GM18951 (cell line): Measurements from ENCODE around the gene ATP1A4.

Source experiments
- POLR2A ChIP-seq: IDR thresholded peaks from 4 replicates; pipeline ENCODE4 v1.6.1; 2011; ENCODE audit warnings: mild to moderate bottlenecking; ENCODE audit not compliant: insufficient read length, insufficient read depth; ENCODE audit errors: extremely low read depth
- in situ Hi-C: fragments of 300-500 bp; cut with MboI; formaldehyde crosslinking; loops from one replicate; pipeline ENCODE4 v1.12.0; 2022; ENCODE audit warnings: low sequenced_read_pairs, mixed read lengths, inconsistent platforms; ENCODE audit not compliant: unreplicated experiment

The ATP1A4 gene

GRCh38 chr1:160151303-160151702 lies at the start of gene ATP1A4:
Gene ATP1A4, plus strand, starts transcription at chr1:160151603. Its CDS starts 438 bp downstream, at chr1:160152041.
- TF ChIP-seq POLR2A, result no peak
- in situ Hi-C loops, result no loop called here

- TF ChIP-seq POLR2A, result no peak
- in situ Hi-C loops, result no loop called here
Measured at GRCh38 chr1:160101717-160102522, 49.5 kb upstream of the ATP1A4 start.

DNA sequence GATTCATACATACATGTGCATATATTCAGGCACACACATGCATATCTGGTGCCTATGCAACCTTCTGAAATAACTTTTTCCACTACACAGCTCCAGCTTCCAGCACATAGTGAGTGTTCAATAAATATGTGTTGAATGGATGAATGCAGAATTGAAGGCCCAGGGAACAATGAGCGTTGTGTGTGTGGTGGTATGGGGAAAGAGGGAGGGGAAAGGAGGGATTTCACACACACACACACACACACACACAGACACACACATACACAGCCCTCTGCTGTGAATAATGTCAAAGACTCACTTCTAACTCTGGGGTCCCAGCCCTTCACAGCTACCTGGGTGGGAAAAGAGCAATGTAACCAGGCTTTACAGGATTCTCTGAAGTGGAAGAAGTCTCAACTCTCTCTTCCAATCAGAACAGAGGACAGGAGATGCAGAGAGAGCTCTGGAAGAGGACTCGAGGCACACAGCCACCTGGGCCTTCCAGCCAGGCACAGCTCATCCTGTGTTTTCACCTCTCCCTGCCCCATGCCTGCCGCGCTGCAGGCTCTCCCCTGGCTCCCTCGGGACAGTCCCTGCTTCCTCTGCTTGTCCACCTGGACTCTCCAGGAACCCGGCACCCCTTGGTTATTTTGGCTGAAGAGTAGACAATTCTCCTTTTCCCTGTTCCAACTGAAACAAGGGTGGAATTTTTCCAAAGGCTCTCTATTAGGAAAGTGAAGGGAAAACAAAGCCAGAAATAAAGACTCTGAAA lies 47.6 kb upstream of the ATP1A4 start:
- in situ Hi-C loops, result no loop called here
- TF ChIP-seq POLR2A, result no peak

- in situ Hi-C loops, result no loop called here
- TF ChIP-seq POLR2A, result no peak
Measured at GRCh38 chr1:160104486-160104885, 46.9 kb upstream of the ATP1A4 start.

GRCh38 chr1:160105155-160105554 lies 46.2 kb upstream of the ATP1A4 start:
- TF ChIP-seq POLR2A, result no peak
- in situ Hi-C loops, result no loop called here

DNA sequence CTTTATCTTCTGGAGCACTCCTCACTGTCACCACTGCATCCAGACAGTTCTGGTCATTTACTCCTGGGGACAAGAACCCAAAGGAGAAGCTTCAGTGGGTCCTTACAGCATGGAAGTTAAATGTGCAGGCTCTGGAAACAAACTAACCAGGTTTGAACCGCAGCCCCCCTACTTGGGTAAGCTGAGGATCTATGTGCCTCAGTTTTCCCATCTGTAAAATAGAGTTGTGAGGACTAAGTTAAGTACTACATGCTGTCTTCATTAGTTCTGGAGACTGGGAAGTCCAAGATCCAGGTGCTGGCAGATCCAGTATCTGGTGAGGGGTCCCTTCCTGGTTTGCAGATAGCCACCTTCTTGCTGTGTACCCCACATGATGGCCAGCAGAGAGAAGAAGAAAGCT lies 43.9 kb upstream of the ATP1A4 start:
- no peak for TF ChIP-seq POLR2A
- in situ Hi-C loops, result no loop called here

GRCh38 chr1:160108888-160109662 lies 42.3 kb upstream of the ATP1A4 start:
- in situ Hi-C loops, result no loop called here
- no peak for TF ChIP-seq POLR2A

DNA sequence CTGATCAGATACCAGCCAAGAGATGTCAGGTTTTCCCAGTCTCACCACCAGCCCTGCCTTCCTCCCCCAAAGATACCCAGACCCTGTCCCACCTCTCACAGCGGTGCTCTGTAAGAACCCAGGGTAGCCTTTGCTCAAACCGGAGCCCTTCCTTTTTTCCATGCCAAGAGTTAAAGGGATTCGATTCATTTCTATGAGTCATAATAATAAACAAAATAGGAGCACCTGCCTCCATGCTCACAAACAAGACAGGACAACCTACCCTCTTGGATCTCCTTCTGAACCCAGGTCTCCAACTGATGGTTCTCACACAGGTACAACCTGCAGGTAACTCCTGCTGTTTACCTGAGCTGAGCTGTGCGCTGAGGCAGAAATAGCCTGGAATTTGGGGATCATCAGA lies 41.7 kb upstream of the ATP1A4 start:
- in situ Hi-C loops, result loop anchor here (10.0 kb wide), 1 partner anchor 135 kb away; no protein-coding TSS in a partner anchor
- TF ChIP-seq POLR2A, result no peak

DNA sequence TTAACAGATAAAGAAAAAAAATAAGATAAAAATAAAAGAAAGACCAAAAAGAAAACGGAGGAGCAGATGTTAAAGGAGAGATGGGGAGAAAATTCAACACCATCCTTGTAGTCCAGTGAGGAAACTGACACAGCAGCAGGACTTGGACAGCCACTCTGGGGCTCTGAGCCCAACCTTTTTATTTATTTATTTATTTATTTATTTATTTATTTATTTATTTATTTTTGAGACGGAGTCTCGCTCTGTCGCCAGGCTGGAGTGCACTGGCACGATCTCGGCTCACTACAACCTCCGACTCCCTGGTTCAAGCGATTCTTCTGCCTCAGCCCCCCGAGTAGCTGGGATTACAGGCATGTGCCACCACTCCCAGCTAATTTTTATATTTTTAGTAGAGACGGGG lies 39.9 kb upstream of the ATP1A4 start:
- in situ Hi-C loops, result loop anchor here (10.0 kb wide), 1 partner anchor 133 kb away; no protein-coding TSS in a partner anchor

DNA sequence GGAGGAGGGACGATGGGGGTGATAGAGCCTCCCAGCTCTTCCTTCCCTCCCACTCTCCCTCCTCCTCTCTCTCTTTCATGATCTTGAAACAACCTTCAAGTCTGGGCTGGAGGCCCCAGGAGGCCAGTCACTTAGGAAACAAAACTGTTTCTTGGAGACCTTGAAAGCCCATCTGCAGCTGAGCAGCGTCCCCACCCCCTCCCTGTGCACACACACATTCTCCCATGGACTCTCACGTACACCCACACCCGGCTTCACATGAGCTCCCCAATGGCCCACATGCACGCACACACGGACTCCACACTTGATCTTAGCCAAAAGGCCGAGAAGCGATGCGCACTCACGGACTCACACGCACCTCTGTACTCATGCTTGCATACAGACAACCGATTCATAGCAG lies 39.0 kb upstream of the ATP1A4 start:
- no peak for TF ChIP-seq POLR2A
- in situ Hi-C loops, result loop anchor here (10.0 kb wide), 1 partner anchor 132 kb away; no protein-coding TSS in a partner anchor

DNA sequence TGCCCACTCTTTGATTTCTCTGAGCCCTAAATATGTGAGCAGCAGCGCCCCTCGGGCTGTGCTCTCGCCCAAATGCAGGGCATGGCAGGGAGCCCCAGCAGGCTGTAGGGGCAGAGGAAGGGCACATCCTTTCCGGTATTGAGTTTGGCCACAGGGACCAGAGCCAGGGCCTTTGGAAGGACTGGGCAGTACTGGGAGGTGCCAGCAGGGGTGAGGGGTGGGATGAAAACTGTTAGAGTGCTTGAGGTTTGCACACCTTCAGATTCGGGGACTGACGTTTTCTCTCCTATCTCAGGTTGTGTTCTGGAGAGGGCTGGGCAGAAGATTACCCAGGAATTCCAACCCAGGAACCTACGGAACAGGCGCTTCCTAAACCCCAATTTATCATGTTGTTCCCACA lies 38.0 kb upstream of the ATP1A4 start:
- TF ChIP-seq POLR2A, result no peak
- in situ Hi-C loops, result loop anchor here (10.0 kb wide), 1 partner anchor 131 kb away; no protein-coding TSS in a partner anchor

DNA sequence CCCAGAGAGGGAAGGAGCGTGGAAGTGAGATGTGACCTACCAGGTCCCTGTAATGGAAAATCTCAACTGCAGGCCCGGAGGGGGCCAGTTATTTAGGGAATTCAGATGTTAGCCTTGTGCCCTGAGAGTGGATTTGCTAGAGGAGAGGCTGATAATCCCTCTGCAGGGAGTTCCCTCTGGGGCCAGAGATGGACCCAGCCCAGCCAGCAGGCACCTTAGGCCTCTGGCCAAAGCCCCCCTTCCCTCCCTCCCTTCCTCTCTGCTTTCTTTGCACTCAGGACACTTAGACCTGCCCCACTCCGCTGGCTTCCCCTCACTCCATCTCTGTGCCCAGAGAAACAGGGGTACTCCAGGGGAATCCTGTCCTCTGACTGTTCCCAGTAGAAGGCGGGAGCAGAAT lies 37.3 kb upstream of the ATP1A4 start:
- in situ Hi-C loops, result loop anchor here (10.0 kb wide), 1 partner anchor 131 kb away; no protein-coding TSS in a partner anchor
- no peak for TF ChIP-seq POLR2A
